ENCODE measurements around the gene SPEM2. TPM values are rescaled to one million over a fixed set of nuclear protein-coding genes. Genes with fewer than 3 reads are reported as not detected.

The SPEM2 gene
- total RNA-seq, 4 donors from 2014 or later, result 0.40 TPM; not detected in 3

DNA sequence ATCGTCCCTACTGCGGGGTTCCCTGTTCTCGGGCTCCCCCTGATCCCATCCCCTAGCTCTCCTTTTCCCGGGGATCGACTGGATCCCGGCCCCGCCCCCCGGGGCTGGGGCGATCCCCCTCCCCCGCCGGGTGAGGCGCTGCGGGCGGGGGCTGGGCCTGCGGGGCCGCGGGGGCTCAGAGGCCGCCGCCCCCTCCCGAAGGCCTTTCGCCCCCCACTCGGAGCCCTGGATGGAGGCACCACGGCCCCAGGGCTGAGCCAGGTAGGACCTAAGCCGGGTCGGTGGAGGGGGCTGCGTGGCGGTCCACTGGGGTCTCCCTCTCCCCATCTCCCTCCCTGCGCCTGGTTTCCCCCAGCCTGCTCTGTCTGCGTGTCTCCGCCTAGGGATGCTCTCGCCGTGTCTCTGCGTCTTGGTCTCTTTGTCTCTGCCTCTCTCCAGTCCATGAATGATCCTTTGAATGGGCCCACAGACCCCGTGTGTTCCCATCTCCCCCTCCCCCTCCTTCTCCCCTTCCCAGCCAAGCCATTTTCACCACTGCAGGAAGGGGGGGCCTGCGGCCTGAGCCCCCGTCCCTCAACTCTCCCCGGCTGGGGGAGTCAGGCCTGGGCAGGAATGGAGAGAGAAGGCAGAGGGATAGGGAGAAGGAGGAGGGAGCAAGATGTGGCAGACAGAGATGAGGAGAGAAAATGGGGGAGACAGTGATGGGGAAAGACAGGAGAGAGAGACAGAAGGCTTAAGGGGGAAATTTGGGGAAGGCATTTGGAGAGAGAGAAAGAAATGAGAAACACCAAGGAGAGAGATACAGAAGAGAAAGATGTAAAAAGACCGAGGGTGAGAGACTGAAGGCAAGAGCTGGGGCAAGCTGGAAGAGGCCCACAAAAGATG, 19.8 kb upstream of the SPEM2 start:
- Histone ChIP-seq H3K4me3 (replicated peaks in 1 of 3) (peak overlapping the region in 2 of 3 donors; percentile 42 to 57), H3K27ac (peak overlapping the region; percentile 55 to 84 (median 81)), H3K36me3 (no peaks in the 10 kb centered on the region), H3K9me3 (no peaks in the 10 kb centered on the region), H3K27me3 (no peaks in the 10 kb centered on the region), H3K4me1 (peaks cover 9 to 19% of the 10 kb centered on the region in 2 donors)
- intact Hi-C loops (cut with DNase I), result no loop called here
- WGBS, 2 donors, result 23 to 24% methylated on average over 19 to 22 of the region's 38 CpGs
- no peak for DNase-seq
- TF ChIP-seq, protein P1, sequence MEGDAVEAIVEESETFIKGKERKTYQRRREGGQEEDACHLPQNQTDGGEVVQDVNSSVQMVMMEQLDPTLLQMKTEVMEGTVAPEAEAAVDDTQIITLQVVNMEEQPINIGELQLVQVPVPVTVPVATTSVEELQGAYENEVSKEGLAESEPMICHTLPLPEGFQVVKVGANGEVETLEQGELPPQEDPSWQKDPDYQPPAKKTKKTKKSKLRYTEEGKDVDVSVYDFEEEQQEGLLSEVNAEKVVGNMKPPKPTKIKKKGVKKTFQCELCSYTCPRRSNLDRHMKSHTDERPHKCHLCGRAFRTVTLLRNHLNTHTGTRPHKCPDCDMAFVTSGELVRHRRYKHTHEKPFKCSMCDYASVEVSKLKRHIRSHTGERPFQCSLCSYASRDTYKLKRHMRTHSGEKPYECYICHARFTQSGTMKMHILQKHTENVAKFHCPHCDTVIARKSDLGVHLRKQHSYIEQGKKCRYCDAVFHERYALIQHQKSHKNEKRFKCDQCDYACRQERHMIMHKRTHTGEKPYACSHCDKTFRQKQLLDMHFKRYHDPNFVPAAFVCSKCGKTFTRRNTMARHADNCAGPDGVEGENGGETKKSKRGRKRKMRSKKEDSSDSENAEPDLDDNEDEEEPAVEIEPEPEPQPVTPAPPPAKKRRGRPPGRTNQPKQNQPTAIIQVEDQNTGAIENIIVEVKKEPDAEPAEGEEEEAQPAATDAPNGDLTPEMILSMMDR (IDR thresholded peaks at IDR 0.05), result no peak

GRCh38 chr17:7406235-7406825, 19.1 kb upstream of the SPEM2 start:
- no peak for TF ChIP-seq POLR2A (IDR thresholded peaks at IDR 0.05)
- TF ChIP-seq, protein P1 (IDR thresholded peaks at IDR 0.05), result no peak
- Histone ChIP-seq H3K36me3 (no peaks in the 10 kb centered on the region), H3K27me3 (no peaks in the 10 kb centered on the region), H3K27ac (peak overlapping the region in 1 of 3 donors; percentile 81), H3K9me3 (no peaks in the 10 kb centered on the region), H3K4me1 (peaks cover 9 to 19% of the 10 kb centered on the region in 2 donors), H3K4me3 (replicated peaks in 1 of 3) (no peak overlapping the region)
- DNase-seq, result no peak
- WGBS, 2 donors, result 35 to 64% methylated on average over 4 to 7 of the region's 12 CpGs
- intact Hi-C loops (cut with DNase I), result no loop called here

GRCh38 chr17:7407082-7407481, 18.3 kb upstream of the SPEM2 start:
- intact Hi-C loops (cut with DNase I), result no loop called here
- no peak overlapping the region for H3K4me3 ChIP-seq (replicated peaks in 1 of 3)
- TF ChIP-seq POLR2A (IDR thresholded peaks at IDR 0.05), result no peak
- TF ChIP-seq, protein P1 (IDR thresholded peaks at IDR 0.05), result no peak
- H3K36me3 ChIP-seq, result no peaks in the 10 kb centered on the region
- no peak for DNase-seq
- H3K27ac ChIP-seq, result no peak overlapping the region
- no peaks in the 10 kb centered on the region for H3K9me3 ChIP-seq
- peaks cover 9 to 19% of the 10 kb centered on the region in 2 donors for H3K4me1 ChIP-seq
- no peaks in the 10 kb centered on the region for H3K27me3 ChIP-seq
- 84 to 88% methylated on average over 13 of the region's 13 CpGs for WGBS, 2 donors

DNA sequence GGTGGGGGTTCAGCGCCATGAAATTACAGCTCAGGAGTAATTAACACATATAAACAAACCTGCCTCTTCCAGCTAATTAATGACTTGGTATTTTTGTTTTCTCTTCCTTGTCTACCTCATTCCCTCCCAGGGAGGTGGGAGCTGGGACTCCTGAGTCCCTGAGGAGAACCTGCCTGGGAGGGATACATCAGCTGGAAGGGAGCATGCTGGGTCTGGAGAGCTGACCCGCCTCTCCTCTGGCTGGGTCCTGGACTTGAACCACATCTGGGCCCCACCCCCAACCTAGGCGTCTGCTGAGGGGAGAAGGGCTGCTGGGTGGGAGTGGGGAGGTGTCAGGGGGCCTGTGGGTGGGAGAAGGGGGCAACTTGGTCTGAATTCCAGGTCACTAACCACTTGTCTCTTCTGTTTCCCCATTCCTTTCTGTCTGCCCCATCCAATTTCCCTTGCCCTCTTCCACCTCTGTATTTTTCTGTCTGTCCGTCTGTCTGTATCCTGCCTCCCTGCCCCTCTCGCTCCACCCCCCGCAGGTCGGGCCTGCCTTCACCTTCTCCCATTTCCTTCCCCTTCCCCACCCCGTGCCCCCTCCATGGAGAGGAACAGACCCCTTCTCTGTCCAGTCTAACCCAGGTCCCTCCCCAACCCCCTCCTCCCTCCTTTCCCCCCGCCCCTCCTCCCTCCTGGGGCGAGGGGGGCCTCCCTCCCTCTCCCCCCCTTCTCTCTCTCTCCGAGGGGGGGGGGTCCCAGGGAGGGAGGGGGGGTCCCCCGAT, 17.7 kb upstream of the SPEM2 start, which contains the start of gene NLGN2:
Gene NLGN2 (plus strand): TSS at position 361 of the 767 bp plus-strand sequence. CDS start 411 bp downstream, outside the sequence.
- TF ChIP-seq, protein P1 (IDR thresholded peaks at IDR 0.05), result no peak
- no peak for TF ChIP-seq POLR2A (IDR thresholded peaks at IDR 0.05)
- intact Hi-C loops (cut with DNase I), result no loop called here
- peaks cover 7 to 15% of the 10 kb centered on the region in 2 donors for H3K4me1 ChIP-seq
- H3K36me3 ChIP-seq, result no peaks in the 10 kb centered on the region
- H3K27ac ChIP-seq, result no peak within 1 kb of the TSS
- 56% methylated on average over 9 to 11 of the region's 12 CpGs for WGBS, 2 donors
- H3K9me3 ChIP-seq, result no peaks in the 10 kb centered on the region
- DNase-seq, result no peak
- H3K27me3 ChIP-seq, result no peaks in the 10 kb centered on the region
- H3K4me3 ChIP-seq (replicated peaks in 1 of 3), result no peak within 1 kb of the TSS

All from thyroid gland (tissue), 4 donors.